OCI-LY3 (cell line): ENCODE measurements around the gene ZBTB7C.

Experiments
- H2AFZ ChIP-seq: fragments of 200-600, 300-600 bp; shearing (Covaris generic); 2 replicates; pipeline ENCODE4 v1.6.0; 2014; ENCODE audit warnings: antibody characterized with exemption, low read depth, low read length
- H3K27ac ChIP-seq: fragments of 200-600, 300-600 bp; sonication (generic); 2 replicates; pipeline ENCODE4 v1.5.1; 2014; ENCODE audit warnings: mild to moderate bottlenecking, low read length, moderate library complexity, mixed read lengths
- H3K27me3 ChIP-seq: fragments of 200-600, 300-600 bp; sonication (generic); 2 replicates; pipeline ENCODE4 v1.6.1; 2014; ENCODE audit warnings: low read depth, low read length, mixed read lengths
- H3K36me3 ChIP-seq: fragments of 200-600, 300-600 bp; sonication (generic); replicated peaks from 2 replicates; pipeline ENCODE3; 2014; ENCODE audit warnings: low read depth, low read length, mixed read lengths
- H3K4me1 ChIP-seq: fragments of 300-600, 200-600 bp; sonication (generic); 2 replicates; pipeline ENCODE4 v1.6.1; 2014; ENCODE audit warnings: low read length, mixed read lengths
- H3K4me2 ChIP-seq: fragments of 200-600, 300-600 bp; sonication (generic); 2 replicates; pipeline ENCODE4 v1.6.1; 2014; ENCODE audit warnings: low read length, mixed read lengths
- H3K4me3 ChIP-seq: fragments of 300-600, 200-600 bp; sonication (generic); 2 replicates; pipeline ENCODE4 v1.5.1; 2014; ENCODE audit warnings: antibody characterized with exemption, mild to moderate bottlenecking, low read length, moderate library complexity
- H3K79me2 ChIP-seq: fragments of 300-600, 200-600 bp; shearing (Covaris generic); 2 replicates; pipeline ENCODE4 v1.6.1; 2014; ENCODE audit warnings: mild to moderate bottlenecking, low read length, mixed read lengths
- H3K9ac ChIP-seq: fragments of 300-600, 200-600 bp; shearing (Covaris generic); 2 replicates; pipeline ENCODE4 v1.6.0; 2014; ENCODE audit warnings: mild to moderate bottlenecking, low read length, moderate library complexity
- H3K9me3 ChIP-seq: fragments of 200-600, 300-600 bp; shearing (Covaris generic); 2 replicates; pipeline ENCODE4 v1.6.1; 2014; ENCODE audit warnings: low read length, mixed read lengths; ENCODE audit not compliant: insufficient read depth
- H4K20me1 ChIP-seq: fragments of 200-600, 300-600 bp; sonication (generic); 2 replicates; pipeline ENCODE4 v1.6.1; 2016; ENCODE audit warnings: low read length, mixed read lengths; ENCODE audit not compliant: insufficient read depth
- CTCF ChIP-seq: fragments of 200-600, 300-600 bp; sonication (generic); IDR thresholded peaks from 2 replicates; pipeline ENCODE4 v1.5.1; 2014; ENCODE audit warnings: antibody characterized with exemption, low read length, low read depth
- EZH2phosphoT487 ChIP-seq: fragments of 200-600 bp; shearing (Covaris generic); IDR thresholded peaks from 2 replicates; pipeline ENCODE4 v1.6.1; 2018; ENCODE audit warnings: antibody characterized with exemption, mixed run types, low read depth

The ZBTB7C gene

GRCh38 chr18:48135436-48135966 is 273.7 kb downstream of the ZBTB7C start:
- Histone ChIP-seq H2AFZ (no peak overlapping the region), H3K4me3 (no peak overlapping the region)

GRCh38 chr18:48134609-48135008 is 274.6 kb downstream of the ZBTB7C start:
- Histone ChIP-seq H3K79me2 (no peaks in the 10 kb centered on the region), H4K20me1 (no peaks in the 10 kb centered on the region), H3K9ac (no peak overlapping the region), H3K27ac (no peak overlapping the region), H3K4me1 (no peaks in the 10 kb centered on the region), H3K9me3 (no peaks in the 10 kb centered on the region), H3K4me3 (no peak overlapping the region), H2AFZ (no peak overlapping the region), H3K4me2 (no peak overlapping the region), H3K27me3 (peaks cover 52% of the 10 kb centered on the region), H3K36me3 (no peaks in the 10 kb centered on the region)
- TF ChIP-seq EZH2phosphoT487 (no peak), CTCF (no peak)

More at GRCh38 chr18:48135436-48135966, 273.7 kb downstream of the ZBTB7C start:
- no peak overlapping the region for H3K27ac ChIP-seq
- H3K27me3 ChIP-seq = peaks cover 45% of the 10 kb centered on the region
- no peak overlapping the region for H3K4me2 ChIP-seq
- no peaks in the 10 kb centered on the region for H3K4me1 ChIP-seq
- no peaks in the 10 kb centered on the region for H3K79me2 ChIP-seq
- no peaks in the 10 kb centered on the region for H3K36me3 ChIP-seq
- H3K9ac ChIP-seq = no peak overlapping the region
- TF ChIP-seq CTCF = no peak
- H4K20me1 ChIP-seq = no peaks in the 10 kb centered on the region
- H3K9me3 ChIP-seq = no peaks in the 10 kb centered on the region

- no peak overlapping the region for H3K27ac ChIP-seq
Observed at GRCh38 chr18:48133671-48134251, 275.4 kb downstream of the ZBTB7C start.

More at GRCh38 chr18:48133671-48134251, 275.4 kb downstream of the ZBTB7C start:
- TF ChIP-seq CTCF = no peak
- no peak for TF ChIP-seq EZH2phosphoT487
- no peaks in the 10 kb centered on the region for H3K79me2 ChIP-seq
- no peaks in the 10 kb centered on the region for H3K9me3 ChIP-seq
- no peaks in the 10 kb centered on the region for H3K36me3 ChIP-seq
- no peaks in the 10 kb centered on the region for H4K20me1 ChIP-seq
- peaks cover 53% of the 10 kb centered on the region for H3K27me3 ChIP-seq
- no peak overlapping the region for H3K4me3 ChIP-seq
- H3K9ac ChIP-seq = no peak overlapping the region
- no peaks in the 10 kb centered on the region for H3K4me1 ChIP-seq
- H3K4me2 ChIP-seq = no peak overlapping the region
- H2AFZ ChIP-seq = no peak overlapping the region
